Panc1 (cell line): ENCODE data around the gene UQCC5. TPM values are rescaled to one million over a fixed set of nuclear protein-coding genes. Genes with fewer than 3 reads are reported as not detected.

ENCODE experiments used
- ATAC-seq: fragments of 200-7000 bp; cut with Tn5 transposase; 2 replicates; pipeline ENCODE4 v1.9.1; 2020; ENCODE audit warnings: mild to moderate bottlenecking, moderate library complexity
- BruUV-seq: library from RNA; stranded (reverse); fragments of 400-500 nt; replicated peaks from 2 replicates; lab custom pipeline; 2021; lab: Mats Ljungman, UMichigan
- CTCF ChIA-PET: fragments of 300-600 bp; sonication (Branson Sonifier 250); formaldehyde crosslinking; loops from one replicate; lab custom pipeline; 2022; ENCODE audit warnings: antibody characterized with exemption; lab: Charles Lee
- POLR2A ChIA-PET: fragments of 300-600 bp; sonication (Branson Sonifier 250); formaldehyde crosslinking; loops from one replicate; lab custom pipeline; 2022; ENCODE audit warnings: antibody characterized with exemption; lab: Charles Lee
- DNase-seq: peaks from one replicate; pipeline ENCODE4 v3.0.0-alpha.2; 2010; ENCODE audit warnings: low read depth, low spot score
- H3K27ac ChIP-seq: 2 replicates; pipeline ENCODE4 v1.5.1; 2011; ENCODE audit warnings: mild to moderate bottlenecking, low read length, inconsistent platforms
- H3K27me3 ChIP-seq: fragments of 200-500 bp; sonication (Bioruptor generic); 2 replicates; pipeline ENCODE4 v1.6.0; 2014; ENCODE audit warnings: low read length, inconsistent platforms; ENCODE audit not compliant: control insufficient read depth, insufficient read depth
- H3K36me3 ChIP-seq: fragments of 200-500 bp; sonication (Bioruptor generic); 2 replicates; pipeline ENCODE4 v1.5.1; 2014; ENCODE audit warnings: inconsistent platforms, mild to moderate bottlenecking, low read length, moderate library complexity; ENCODE audit not compliant: control insufficient read depth, insufficient read depth
- H3K4me1 ChIP-seq: 2 replicates; pipeline ENCODE4 v1.5.1; 2011; ENCODE audit warnings: inconsistent platforms, mild to moderate bottlenecking, low read length, moderate library complexity; ENCODE audit not compliant: control insufficient read depth, insufficient read depth
- H3K4me3 ChIP-seq, 2 experiments: 2 replicates each; pipeline ENCODE4 v1.5.1; 2011 to 2012; ENCODE audit warnings: low read depth in 2 of 2, low read length in 2 of 2, mild to moderate bottlenecking in 2 of 2, inconsistent platforms in 1 of 2, moderate library complexity in 1 of 2
- H3K9me3 ChIP-seq: fragments of 200-500 bp; sonication (Bioruptor generic); 2 replicates; pipeline ENCODE4 v1.5.1; 2014; ENCODE audit warnings: low read depth, mild to moderate bottlenecking, inconsistent platforms, low read length, moderate library complexity; ENCODE audit not compliant: control insufficient read depth, insufficient read depth
- POLR2AphosphoS5 ChIP-seq: IDR thresholded peaks from 2 replicates; pipeline ENCODE4 v1.6.1; 2012; ENCODE audit warnings: mild to moderate bottlenecking, low read depth, low read length, moderate library complexity
- SIN3A ChIP-seq: IDR thresholded peaks from 2 replicates; pipeline ENCODE4 v1.6.1; 2012; ENCODE audit warnings: low read depth, mild to moderate bottlenecking, low read length, moderate library complexity, borderline replicate concordance; ENCODE audit not compliant: insufficient read depth
- TCF7L2 ChIP-seq: IDR thresholded peaks from 2 replicates; pipeline ENCODE4 v1.6.1; 2011; ENCODE audit warnings: mild to moderate bottlenecking, low read depth, low read length, inconsistent platforms
- in situ Hi-C: cut with HindIII; loops from 2 replicates; pipeline ENCODE4 v1.10.0; 2016; ENCODE audit warnings: low sequenced_read_pairs, low pct_unique_long_range_greater_than_20kb
- intact Hi-C: fragments of 100-400 bp; cut with micrococcal nuclease; formaldehyde crosslinking; loops from one replicate; pipeline ENCODE4 v1.10.0; 2022; ENCODE audit not compliant: unreplicated experiment
- total RNA-seq: library from RNA; stranded (reverse); gene quantifications from one replicate; pipeline ENCODE4 v1.2.1, GENCODE V29; 2021; ENCODE audit not compliant: unreplicated experiment
- TF ChIP-seq, protein P1 (sequence below): fragments of 450-650 bp; IDR thresholded peaks from 2 replicates; pipeline ENCODE4 v1.5.1; 2017; ENCODE audit warnings: mild to moderate bottlenecking
- TF ChIP-seq, protein P2 (sequence below), 2 experiments: IDR thresholded peaks; 2 replicates each; pipeline ENCODE4 v1.6.1; 2011 to 2012; ENCODE audit warnings: low read depth in 2 of 2, control low read depth in 1 of 2, low read length in 1 of 2, mild to moderate bottlenecking in 1 of 2, moderate library complexity in 1 of 2; ENCODE audit not compliant: insufficient read depth in 1 of 2

Gene UQCC5
- total RNA-seq, 1 experiment from 2014 or later: 27.3 TPM

DNA sequence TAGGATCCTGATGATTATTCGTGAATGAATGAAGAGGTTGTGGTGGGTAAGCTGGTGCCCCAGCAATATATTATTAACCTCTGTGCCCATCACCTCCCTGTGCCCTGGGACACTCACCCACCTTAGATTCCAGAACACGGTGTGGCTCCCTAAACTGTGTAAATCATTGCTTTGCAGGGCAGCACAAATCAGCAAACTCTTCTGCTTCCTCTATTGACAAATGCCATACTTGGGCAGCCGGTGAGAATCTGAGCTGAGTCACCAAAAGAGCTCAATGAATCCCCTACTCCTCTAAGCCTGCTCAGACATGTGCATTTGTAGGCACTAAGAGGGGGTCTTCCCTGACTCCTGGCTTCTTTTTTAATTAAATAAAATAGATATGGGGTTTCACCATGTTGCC is 15.7 kb downstream of the UQCC5 start:
- Histone ChIP-seq H3K27ac (no peak overlapping the region), H3K4me3 (no peak overlapping the region), H3K4me1 (no peaks in the 10 kb centered on the region), H3K36me3 (peaks cover 3% of the 10 kb centered on the region; the same call in 1 of the 2 replicates), H3K9me3 (no peaks in the 10 kb centered on the region), H3K27me3 (no peaks in the 10 kb centered on the region)
- no TSS peak for BruUV-seq
- ATAC-seq: no peak; the same call in 1 of the 2 replicates
- DNase-seq: no peak
- in situ Hi-C loops (no loop called here), intact Hi-C loops (no loop called here)
- POLR2A ChIA-PET: no interaction called here
- TF ChIP-seq TCF7L2 (no peak), POLR2AphosphoS5 (no peak), SIN3A (no peak)
- TF ChIP-seq, protein P1, sequence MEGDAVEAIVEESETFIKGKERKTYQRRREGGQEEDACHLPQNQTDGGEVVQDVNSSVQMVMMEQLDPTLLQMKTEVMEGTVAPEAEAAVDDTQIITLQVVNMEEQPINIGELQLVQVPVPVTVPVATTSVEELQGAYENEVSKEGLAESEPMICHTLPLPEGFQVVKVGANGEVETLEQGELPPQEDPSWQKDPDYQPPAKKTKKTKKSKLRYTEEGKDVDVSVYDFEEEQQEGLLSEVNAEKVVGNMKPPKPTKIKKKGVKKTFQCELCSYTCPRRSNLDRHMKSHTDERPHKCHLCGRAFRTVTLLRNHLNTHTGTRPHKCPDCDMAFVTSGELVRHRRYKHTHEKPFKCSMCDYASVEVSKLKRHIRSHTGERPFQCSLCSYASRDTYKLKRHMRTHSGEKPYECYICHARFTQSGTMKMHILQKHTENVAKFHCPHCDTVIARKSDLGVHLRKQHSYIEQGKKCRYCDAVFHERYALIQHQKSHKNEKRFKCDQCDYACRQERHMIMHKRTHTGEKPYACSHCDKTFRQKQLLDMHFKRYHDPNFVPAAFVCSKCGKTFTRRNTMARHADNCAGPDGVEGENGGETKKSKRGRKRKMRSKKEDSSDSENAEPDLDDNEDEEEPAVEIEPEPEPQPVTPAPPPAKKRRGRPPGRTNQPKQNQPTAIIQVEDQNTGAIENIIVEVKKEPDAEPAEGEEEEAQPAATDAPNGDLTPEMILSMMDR: no peak
- TF ChIP-seq, protein P2, sequence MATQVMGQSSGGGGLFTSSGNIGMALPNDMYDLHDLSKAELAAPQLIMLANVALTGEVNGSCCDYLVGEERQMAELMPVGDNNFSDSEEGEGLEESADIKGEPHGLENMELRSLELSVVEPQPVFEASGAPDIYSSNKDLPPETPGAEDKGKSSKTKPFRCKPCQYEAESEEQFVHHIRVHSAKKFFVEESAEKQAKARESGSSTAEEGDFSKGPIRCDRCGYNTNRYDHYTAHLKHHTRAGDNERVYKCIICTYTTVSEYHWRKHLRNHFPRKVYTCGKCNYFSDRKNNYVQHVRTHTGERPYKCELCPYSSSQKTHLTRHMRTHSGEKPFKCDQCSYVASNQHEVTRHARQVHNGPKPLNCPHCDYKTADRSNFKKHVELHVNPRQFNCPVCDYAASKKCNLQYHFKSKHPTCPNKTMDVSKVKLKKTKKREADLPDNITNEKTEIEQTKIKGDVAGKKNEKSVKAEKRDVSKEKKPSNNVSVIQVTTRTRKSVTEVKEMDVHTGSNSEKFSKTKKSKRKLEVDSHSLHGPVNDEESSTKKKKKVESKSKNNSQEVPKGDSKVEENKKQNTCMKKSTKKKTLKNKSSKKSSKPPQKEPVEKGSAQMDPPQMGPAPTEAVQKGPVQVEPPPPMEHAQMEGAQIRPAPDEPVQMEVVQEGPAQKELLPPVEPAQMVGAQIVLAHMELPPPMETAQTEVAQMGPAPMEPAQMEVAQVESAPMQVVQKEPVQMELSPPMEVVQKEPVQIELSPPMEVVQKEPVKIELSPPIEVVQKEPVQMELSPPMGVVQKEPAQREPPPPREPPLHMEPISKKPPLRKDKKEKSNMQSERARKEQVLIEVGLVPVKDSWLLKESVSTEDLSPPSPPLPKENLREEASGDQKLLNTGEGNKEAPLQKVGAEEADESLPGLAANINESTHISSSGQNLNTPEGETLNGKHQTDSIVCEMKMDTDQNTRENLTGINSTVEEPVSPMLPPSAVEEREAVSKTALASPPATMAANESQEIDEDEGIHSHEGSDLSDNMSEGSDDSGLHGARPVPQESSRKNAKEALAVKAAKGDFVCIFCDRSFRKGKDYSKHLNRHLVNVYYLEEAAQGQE (IDR thresholded peaks at IDR 0.05; ENCODE audit: insufficient read depth in 1 of 2, low read depth in 2 of 2, low read length in 1 of 2): no peak
- CTCF ChIA-PET: no interaction called here

- no peak overlapping the region for H3K27ac ChIP-seq
- BruUV-seq: no TSS peak
- TF ChIP-seq TCF7L2: no peak
- TF ChIP-seq SIN3A: no peak
- no peak for TF ChIP-seq POLR2AphosphoS5
- TF ChIP-seq, protein P1: no peak
- TF ChIP-seq, protein P2 (IDR thresholded peaks at IDR 0.05; ENCODE audit: insufficient read depth in 1 of 2, low read depth in 2 of 2, low read length in 1 of 2): no peak
- ATAC-seq (no peak), DNase-seq (no peak)
- H3K27me3 ChIP-seq: no peaks in the 10 kb centered on the region
- peaks cover 3% of the 10 kb centered on the region; the same call in 1 of the 2 replicates for H3K36me3 ChIP-seq
- in situ Hi-C loops (no loop called here), intact Hi-C loops (no loop called here)
- ChIA-PET CTCF (no interaction called here), POLR2A (no interaction called here)
- H3K4me3 ChIP-seq: no peak overlapping the region
- no peaks in the 10 kb centered on the region for H3K9me3 ChIP-seq
- H3K4me1 ChIP-seq: no peaks in the 10 kb centered on the region
Measured at GRCh38 chr3:52554026-52554755, 17.8 kb downstream of the UQCC5 start.
